Upper lobe of left lung (tissue), 6 donors: ENCODE results near the gene SORBS2. TPM values are rescaled to one million over a fixed set of nuclear protein-coding genes. Genes with fewer than 3 reads are reported as not detected.

ENCODE experiments used
- ATAC-seq, 2 donors: fragments of 200-7000 bp; cut with Tn5 transposase; one replicate each; pipeline ENCODE4 v1.9.1; 2022; ENCODE audit warnings: mild to moderate bottlenecking in 2 of 2, moderate library complexity in 2 of 2; ENCODE audit not compliant: low FRiP score in 2 of 2
- DNase-seq, 2 donors: peaks; one replicate each; pipeline ENCODE4 v3.0.0-alpha.2; 2019 to 2020
- H3K27ac ChIP-seq, 4 donors: fragments of 200-600 bp; sonication (generic); one replicate each; pipeline ENCODE4 v1.5.1; 2016 to 2019
- H3K27me3 ChIP-seq, 4 donors: fragments of 200-600 bp; sonication (generic); one replicate each; pipeline ENCODE4 v1.5.1; 2017 to 2019
- H3K36me3 ChIP-seq, 4 donors: fragments of 200-600 bp; sonication (generic); one replicate each; pipeline ENCODE4 v1.5.1; 2016 to 2019
- H3K4me1 ChIP-seq, 4 donors: fragments of 200-600 bp; sonication (generic); one replicate each; pipeline ENCODE4 v1.5.1; 2018 to 2019
- H3K4me3 ChIP-seq, 4 donors: fragments of 200-600 bp; sonication (generic); one replicate each; pipeline ENCODE4 v1.5.1; 2017 to 2019; ENCODE audit warnings: mild to moderate bottlenecking in 2 of 4, moderate library complexity in 1 of 4
- H3K9me3 ChIP-seq, 4 donors: fragments of 200-600 bp; sonication (generic); one replicate each; pipeline ENCODE4 v1.5.1; 2018 to 2019
- CTCF ChIP-seq, 6 experiments: fragments of 450-650 bp in 4 of 6; fragments of 200-600 bp in 2 of 6; sonication (generic) in 2 of 6; IDR thresholded peaks; one replicate each; pipeline ENCODE4 v1.5.1; 2016 to 2019; ENCODE audit warnings: antibody characterized with exemption in 6 of 6
- EP300 ChIP-seq, 4 donors: sonication (generic); formaldehyde crosslinking; IDR thresholded peaks; one replicate each; pipeline ENCODE4 v1.5.1; 2017; ENCODE audit warnings: antibody characterized with exemption in 4 of 4, control low read depth in 2 of 4
- POLR2A ChIP-seq, 4 donors: fragments of 450-650 bp; IDR thresholded peaks; one replicate each; pipeline ENCODE4 v1.5.1; 2016 to 2017; ENCODE audit warnings: antibody characterized with exemption in 4 of 4, mild to moderate bottlenecking in 2 of 4
- POLR2AphosphoS5 ChIP-seq, 2 donors: sonication (generic); formaldehyde crosslinking; IDR thresholded peaks; one replicate each; pipeline ENCODE4 v1.5.1; 2017; ENCODE audit warnings: antibody characterized with exemption in 2 of 2
- WGBS, 2 donors: methylation state at CpG; one replicate each; pipeline ENCODE4 v1.1.5; 2017 to 2018; 5-methylcytosine and 5-hydroxymethylcytosine counted together
- total RNA-seq, 6 donors: library from RNA; depleted of rRNA in 4 of 6; stranded (reverse); fragments of >200 nt in 4 of 6; gene quantifications; one replicate each; pipeline versions ENCODE4 v1.1.0 to v1.2.1, GENCODE V29; 2016 to 2021
- donor health status: DM: no; HTN: no; CAD: no; lungs with moderate emphysema.
- donor health status: DM: no; HTN: yes; CAD: no; lungs with severe emphysema.

The SORBS2 gene
- total RNA-seq, 6 donors from 2014 or later: 35.4 to 83.2 (median 58.1) TPM

DNA sequence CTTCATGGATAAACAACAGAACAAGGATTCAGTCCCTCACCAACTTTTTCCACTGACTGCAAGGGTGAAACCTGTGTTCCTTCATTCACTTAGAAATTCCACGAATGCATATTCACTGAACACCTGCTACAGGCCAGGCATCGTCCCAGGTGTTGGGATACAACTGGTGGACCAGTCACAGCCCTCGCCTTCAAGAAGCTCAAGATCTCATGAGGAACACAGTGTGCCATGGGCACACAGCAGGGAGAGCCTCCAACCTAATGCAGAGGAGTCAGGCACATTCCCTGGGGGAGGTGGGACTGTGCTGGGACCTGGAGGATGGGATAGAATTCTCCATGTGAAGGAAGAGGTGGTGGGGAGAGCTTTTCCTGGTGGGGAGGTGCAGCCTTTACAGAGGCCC lies 169.1 kb downstream of the SORBS2 start:
- no peaks in the 10 kb centered on the region for H3K27me3 ChIP-seq
- no peak overlapping the region for H3K4me3 ChIP-seq
- DNase-seq: no peak
- ATAC-seq: no peak
- peaks cover 0 to 2% (median 0%) of the 10 kb centered on the region in 4 donors for H3K36me3 ChIP-seq
- no peak overlapping the region for H3K27ac ChIP-seq
- 79 to 95% methylated on average over 2 to 3 of the region's 3 CpGs for WGBS, 2 donors
- H3K4me1 ChIP-seq: peaks cover 0 to 8% (median 0%) of the 10 kb centered on the region in 4 donors
- TF ChIP-seq POLR2AphosphoS5 (IDR thresholded peaks at IDR 0.05): no peak
- H3K9me3 ChIP-seq: no peaks in the 10 kb centered on the region

- DNase-seq: no peak
- H3K27ac ChIP-seq: no peak overlapping the region
- peaks cover 0 to 8% (median 2%) of the 10 kb centered on the region in 4 donors for H3K4me1 ChIP-seq
- H3K36me3 ChIP-seq: no peaks in the 10 kb centered on the region
- WGBS, 2 donors: 48 to 52% methylated on average over 4 of the region's 4 CpGs
- TF ChIP-seq POLR2A (IDR thresholded peaks at IDR 0.05) (no peak), CTCF (IDR thresholded peaks at IDR 0.05) (peak in 4 of 6 experiments; percentile 14 to 53 (median 50))
- H3K27me3 ChIP-seq: no peaks in the 10 kb centered on the region
- no peak overlapping the region for H3K4me3 ChIP-seq
- peak in 1 of 2 donors; percentile 62 for ATAC-seq
- H3K9me3 ChIP-seq: no peaks in the 10 kb centered on the region
These were observed 171.0 kb downstream of the SORBS2 start for GRCh38 chr4:185640811-185641675.

GRCh38 chr4:185638548-185639301 lies 173.3 kb downstream of the SORBS2 start:
- H3K27me3 ChIP-seq: no peaks in the 10 kb centered on the region
- H3K27ac ChIP-seq: no peak overlapping the region
- H3K4me3 ChIP-seq: no peak overlapping the region
- DNase-seq (peak in 1 of 2 donors; percentile 79), ATAC-seq (peak; percentile 16 to 37)
- peaks cover 0 to 5% (median 2%) of the 10 kb centered on the region in 4 donors for H3K4me1 ChIP-seq
- no peak for TF ChIP-seq POLR2AphosphoS5 (IDR thresholded peaks at IDR 0.05)
- no peak for TF ChIP-seq POLR2A (IDR thresholded peaks at IDR 0.05)
- no peak for TF ChIP-seq CTCF (IDR thresholded peaks at IDR 0.05)
- TF ChIP-seq EP300 (IDR thresholded peaks at IDR 0.05): no peak
- peaks cover 0 to 5% (median 2%) of the 10 kb centered on the region in 4 donors for H3K9me3 ChIP-seq
- no peaks in the 10 kb centered on the region for H3K36me3 ChIP-seq
- 51 to 72% methylated on average over 32 to 41 of the region's 41 CpGs for WGBS, 2 donors

DNA sequence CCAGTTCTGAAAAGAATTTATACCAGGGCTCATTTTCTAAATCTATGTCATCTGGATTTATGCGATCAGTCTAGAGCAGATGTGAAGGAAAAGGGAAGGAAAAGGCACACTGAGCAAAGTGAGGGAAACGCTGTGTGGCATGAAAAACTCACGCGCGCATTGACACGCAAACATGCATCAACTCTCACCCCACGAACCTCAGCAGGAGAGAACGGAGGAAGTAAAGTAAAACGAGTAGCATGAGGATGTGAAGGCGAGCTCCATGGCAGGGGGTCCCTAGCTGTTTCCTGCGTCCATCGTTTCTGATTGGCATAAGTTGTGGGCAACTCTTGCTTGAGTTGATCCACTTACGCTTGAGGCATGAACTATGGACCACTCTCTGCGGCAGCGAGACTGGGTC lies 173.9 kb downstream of the SORBS2 start:
- Histone ChIP-seq H3K9me3 (peaks cover 0 to 5% (median 2%) of the 10 kb centered on the region in 4 donors), H3K27ac (no peak overlapping the region), H3K4me1 (peaks cover 0 to 5% (median 2%) of the 10 kb centered on the region in 4 donors), H3K4me3 (no peak overlapping the region), H3K36me3 (no peaks in the 10 kb centered on the region), H3K27me3 (no peaks in the 10 kb centered on the region)
- 82 to 83% methylated on average over 15 of the region's 15 CpGs for WGBS, 2 donors
- ATAC-seq (no peak), DNase-seq (no peak)
- TF ChIP-seq POLR2AphosphoS5 (IDR thresholded peaks at IDR 0.05): no peak
- no peak for TF ChIP-seq POLR2A (IDR thresholded peaks at IDR 0.05)
- no peak for TF ChIP-seq CTCF (IDR thresholded peaks at IDR 0.05)

- H3K9me3 ChIP-seq: peaks cover 0 to 5% (median 2%) of the 10 kb centered on the region in 4 donors
- H3K36me3 ChIP-seq: no peaks in the 10 kb centered on the region
- ATAC-seq (peak; percentile 48 to 83), DNase-seq (peak in 1 of 2 donors; percentile 80)
- 67 to 69% methylated on average over 9 of the region's 9 CpGs for WGBS, 2 donors
- H3K27ac ChIP-seq: no peak overlapping the region
- no peak overlapping the region for H3K4me3 ChIP-seq
- peaks cover 0 to 5% (median 2%) of the 10 kb centered on the region in 4 donors for H3K4me1 ChIP-seq
- no peak for TF ChIP-seq CTCF (IDR thresholded peaks at IDR 0.05)
- TF ChIP-seq EP300 (IDR thresholded peaks at IDR 0.05): peak in 1 of 4 donors; percentile 7
- TF ChIP-seq POLR2AphosphoS5 (IDR thresholded peaks at IDR 0.05): no peak
- no peak for TF ChIP-seq POLR2A (IDR thresholded peaks at IDR 0.05)
- H3K27me3 ChIP-seq: no peaks in the 10 kb centered on the region
These were observed 174.7 kb downstream of the SORBS2 start for GRCh38 chr4:185637163-185637875.
